Stimulated activated CD8-positive, alpha-beta memory T cell treated with anti-CD3 and anti-CD28 coated beads, Interleukin-7, amount 100 ng/mL, for 48 hours (primary cell): ENCODE data around the gene FNDC3B.
A peak's percentile ranks its signal among the peaks of the same experiment; 100 is the strongest.

Experiments used
- DNase-seq, 2 donors: peaks; one replicate each; pipeline ENCODE4 v3.0.0-alpha.2; 2020; ENCODE audit warnings: low read depth in 1 of 2; ENCODE audit errors: extremely low read depth in 1 of 2

The FNDC3B gene

DNA sequence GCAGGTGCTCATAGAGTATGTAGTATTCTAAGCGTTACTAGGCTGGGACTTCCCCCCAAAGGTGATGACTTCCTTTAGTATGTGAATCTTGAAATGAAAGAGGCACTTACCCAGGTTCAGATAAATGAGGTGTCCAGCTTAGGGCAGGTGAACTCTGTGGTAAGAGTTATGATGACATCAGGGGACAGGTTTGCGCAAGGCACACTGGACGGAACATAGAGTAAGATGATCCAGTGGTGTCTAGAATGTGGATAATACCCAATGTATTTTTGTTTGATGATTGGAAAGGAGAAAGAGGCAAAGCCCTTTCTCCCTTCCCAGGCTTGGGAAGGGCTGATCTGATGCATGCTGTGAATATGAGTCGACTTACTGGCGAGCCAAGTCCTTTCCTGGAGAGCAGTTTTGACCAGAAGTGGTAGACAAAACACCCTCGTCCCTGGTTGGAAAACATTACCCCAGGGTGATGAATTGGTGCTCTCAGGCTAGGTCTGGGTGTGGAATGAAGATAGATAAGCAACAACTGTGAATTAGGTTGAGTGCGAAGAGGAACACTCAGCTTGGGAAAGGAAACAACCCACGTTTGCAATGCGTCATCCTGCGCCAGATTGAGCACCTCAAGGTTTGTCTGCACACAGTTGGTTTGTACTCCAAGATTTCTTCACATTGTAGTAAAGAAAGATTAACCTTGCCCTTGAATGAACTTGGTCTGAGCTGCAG lies 284.7 kb downstream of the FNDC3B start:
- DNase-seq = peak in 1 of 2 donors; percentile 23

- no peak for DNase-seq
Measured at GRCh38 chr3:172324611-172325203, 285.3 kb downstream of the FNDC3B start.

DNA sequence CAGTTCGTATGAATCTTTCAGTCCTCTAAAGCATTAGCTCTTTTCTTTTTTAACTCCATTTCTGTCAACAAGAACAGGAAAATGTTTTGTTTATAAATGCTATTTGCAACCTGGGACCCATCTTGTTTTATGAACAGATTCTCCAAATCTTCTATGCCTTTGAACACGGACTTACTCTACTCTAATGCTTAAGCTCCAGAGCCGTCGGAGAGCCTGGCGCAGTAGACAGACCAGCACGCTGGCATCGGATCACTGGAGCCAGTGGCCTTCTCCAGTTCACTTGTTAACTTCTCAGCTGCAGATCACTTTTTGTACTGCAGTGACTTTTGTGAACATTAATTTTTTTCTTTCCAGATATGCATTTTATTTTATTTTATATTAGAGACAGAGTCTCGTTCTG lies 286.1 kb downstream of the FNDC3B start:
- no peak for DNase-seq

GRCh38 chr3:172326993-172327392 lies 287.6 kb downstream of the FNDC3B start:
- no peak for DNase-seq

DNA sequence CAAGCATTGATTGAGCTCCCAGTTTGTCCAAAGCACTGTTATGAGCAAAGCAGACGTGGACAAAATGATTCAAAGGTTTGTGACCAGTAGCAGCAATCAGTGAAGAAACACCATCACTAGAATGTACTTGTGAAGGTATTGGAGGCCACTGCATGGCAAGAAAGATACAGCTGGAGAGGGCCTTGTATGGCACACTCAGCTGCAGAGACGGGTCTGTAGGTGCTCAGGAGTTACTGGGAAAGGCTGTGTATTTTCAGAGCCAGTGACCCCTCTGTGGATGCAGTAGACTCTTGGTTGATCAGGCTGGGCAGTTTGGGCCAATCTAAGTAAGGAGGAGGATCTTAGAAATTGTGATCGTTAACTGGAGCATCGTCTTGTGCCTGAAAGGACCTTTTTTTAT lies 288.9 kb downstream of the FNDC3B start:
- DNase-seq = no peak

- no peak for DNase-seq
Measured at GRCh38 chr3:172329070-172329469, 289.7 kb downstream of the FNDC3B start.

DNA sequence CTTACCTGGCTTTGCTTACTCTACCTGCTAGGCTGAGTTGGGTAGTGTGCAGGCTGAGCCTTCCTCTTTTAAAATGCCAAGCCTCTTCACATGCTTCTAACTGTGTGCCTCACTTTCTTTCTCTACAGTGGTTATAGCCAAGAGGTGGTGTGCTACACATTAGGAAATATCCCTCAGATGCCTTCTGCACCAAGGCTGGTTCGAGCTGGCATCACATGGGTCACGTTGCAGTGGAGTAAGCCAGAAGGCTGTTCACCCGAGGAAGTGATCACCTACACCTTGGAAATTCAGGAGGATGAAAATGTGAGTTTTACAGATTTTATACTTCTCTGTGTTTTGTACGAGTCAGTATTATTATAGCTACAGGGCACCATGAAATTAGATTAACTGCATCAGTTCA lies 291.0 kb downstream of the FNDC3B start:
- DNase-seq = no peak

GRCh38 chr3:172332256-172333041 lies 293.1 kb downstream of the FNDC3B start:
- peak in 1 of 2 donors; percentile 26 for DNase-seq

DNA sequence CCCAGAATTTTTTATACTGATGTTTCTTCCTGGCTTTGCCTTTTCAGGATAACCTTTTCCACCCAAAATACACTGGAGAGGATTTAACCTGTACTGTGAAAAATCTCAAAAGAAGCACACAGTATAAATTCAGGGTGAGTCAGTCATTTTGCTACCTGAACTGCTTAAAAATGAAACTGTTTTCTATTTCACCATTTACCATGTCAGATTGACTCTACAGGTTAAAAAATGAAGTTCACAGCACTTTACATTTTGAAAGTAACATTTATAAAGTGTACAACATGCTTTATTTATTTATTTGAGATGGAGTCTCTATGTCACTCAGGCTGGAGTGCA lies 293.6 kb downstream of the FNDC3B start:
- no peak for DNase-seq

DNA sequence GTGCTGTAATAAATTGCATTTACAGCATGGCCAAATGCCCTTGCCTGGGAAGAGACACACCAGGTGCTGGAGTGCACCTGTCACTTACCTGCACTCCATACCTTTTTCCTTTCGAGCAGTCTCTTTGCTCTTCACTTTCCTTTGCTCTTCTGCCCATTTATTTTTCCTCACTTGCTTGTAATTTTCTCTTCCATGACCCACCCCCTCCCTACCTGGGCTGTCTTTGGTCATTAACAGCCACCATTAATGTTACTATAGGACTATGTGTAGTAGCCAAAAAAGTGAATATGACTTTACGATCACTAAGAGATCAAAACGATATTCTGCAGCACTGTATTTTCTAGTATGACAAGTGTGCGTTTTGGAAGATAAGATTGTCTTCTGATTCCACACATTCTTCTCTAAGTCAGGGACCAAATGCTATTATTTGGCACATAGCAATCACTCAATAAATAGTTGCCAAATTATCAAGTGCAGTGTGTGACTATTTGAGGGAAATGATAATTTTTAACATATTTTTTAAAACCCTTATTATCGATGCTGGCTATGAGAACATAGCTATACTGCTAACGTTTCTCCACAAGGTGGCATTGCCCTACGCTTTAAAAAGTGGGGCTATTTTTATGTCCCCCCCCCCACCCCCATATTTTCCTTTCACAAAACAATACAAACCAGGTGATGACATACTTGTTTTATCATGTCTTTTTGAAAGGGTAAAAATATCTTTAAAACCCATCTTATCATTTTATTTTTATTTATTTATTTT lies 294.5 kb downstream of the FNDC3B start:
- DNase-seq = no peak

DNA sequence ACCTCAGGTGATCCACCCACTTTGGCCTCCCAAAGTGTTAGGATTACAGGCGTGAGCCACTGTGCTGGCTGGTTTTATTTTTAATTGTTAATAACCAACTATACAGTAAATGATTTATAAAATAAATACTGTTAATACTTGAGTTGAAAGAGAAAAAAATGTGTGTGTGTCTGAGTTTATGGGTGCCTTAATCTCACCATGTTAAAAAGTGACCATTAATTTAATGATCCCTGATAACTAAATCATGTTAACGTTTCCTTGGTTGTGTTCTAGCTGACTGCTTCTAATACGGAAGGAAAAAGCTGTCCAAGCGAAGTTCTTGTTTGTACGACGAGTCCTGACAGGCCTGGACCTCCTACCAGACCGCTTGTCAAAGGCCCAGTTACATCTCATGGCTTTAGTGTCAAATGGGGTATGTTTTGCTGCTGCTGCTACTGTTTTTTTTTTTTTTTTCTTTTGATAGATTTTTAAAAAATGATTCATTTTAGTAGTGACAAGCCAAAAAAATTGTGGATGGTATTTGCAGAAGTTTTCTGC lies 295.4 kb downstream of the FNDC3B start:
- DNase-seq = no peak

- DNase-seq = no peak
Measured at GRCh38 chr3:172339892-172340291, 300.5 kb downstream of the FNDC3B start.

- no peak for DNase-seq
Measured at GRCh38 chr3:172340583-172340982, 301.2 kb downstream of the FNDC3B start.

- DNase-seq = no peak
Measured at GRCh38 chr3:172341482-172342059, 302.2 kb downstream of the FNDC3B start.

- no peak for DNase-seq
Measured at GRCh38 chr3:172342097-172342659, 302.8 kb downstream of the FNDC3B start.

DNA sequence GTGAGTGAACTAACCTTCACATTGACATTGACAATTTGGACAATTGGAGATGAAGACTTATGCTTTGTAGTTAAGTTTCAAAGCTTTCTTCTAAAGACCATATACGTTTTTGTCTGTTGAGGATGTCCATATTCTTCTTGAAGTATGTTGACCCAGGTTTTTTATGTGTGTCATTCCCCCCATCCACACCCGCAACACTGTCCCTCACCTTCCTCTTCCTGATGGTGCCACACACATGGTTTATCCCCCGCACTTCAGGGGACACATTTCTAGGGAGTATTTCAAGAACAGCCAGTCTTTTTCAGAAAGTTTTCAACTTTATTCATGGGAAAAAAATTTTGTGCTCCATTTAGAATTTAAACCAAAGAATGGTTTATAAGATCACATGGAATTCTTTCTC lies 303.7 kb downstream of the FNDC3B start:
- no peak for DNase-seq

- no peak for DNase-seq
Measured at GRCh38 chr3:172343979-172344378, 304.6 kb downstream of the FNDC3B start.

DNA sequence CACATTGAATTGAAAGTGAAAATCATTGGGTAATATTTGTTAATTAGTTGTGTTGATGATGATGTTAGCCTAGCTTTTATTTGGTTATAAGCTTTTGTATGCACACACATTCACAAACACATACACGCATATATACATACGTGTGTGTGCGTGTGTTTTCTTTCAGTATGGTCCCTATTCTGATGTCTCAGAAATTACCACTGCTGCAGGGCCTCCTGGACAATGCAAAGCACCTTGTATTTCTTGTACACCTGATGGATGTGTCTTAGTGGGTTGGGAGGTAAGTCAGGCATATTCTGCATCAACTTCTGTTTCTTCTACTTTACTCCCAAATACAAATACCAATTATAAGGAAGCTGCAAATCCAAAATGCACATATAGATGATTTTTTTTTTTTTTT lies 306.8 kb downstream of the FNDC3B start:
- DNase-seq = no peak

- no peak for DNase-seq
Measured at GRCh38 chr3:172347895-172348679, 308.7 kb downstream of the FNDC3B start.
